HUES48 (cell line): ENCODE results near the gene MVK.

Experiments
- H3K27ac ChIP-seq: one replicate; pipeline ENCODE4 v1.7.0; 2013; ENCODE audit warnings: low read depth, low read length, inconsistent platforms
- H3K27me3 ChIP-seq: 2 replicates; pipeline ENCODE4 v1.6.1; 2013; ENCODE audit warnings: mild to moderate bottlenecking, low read length; ENCODE audit not compliant: control insufficient read depth, insufficient read depth
- H3K36me3 ChIP-seq: 2 replicates; pipeline ENCODE4 v1.6.1; 2013; ENCODE audit warnings: low read length; ENCODE audit not compliant: control insufficient read depth, insufficient read depth
- H3K4me1 ChIP-seq: 2 replicates; pipeline ENCODE4 v1.6.1; 2013; ENCODE audit warnings: mild to moderate bottlenecking, low read length; ENCODE audit not compliant: control insufficient read depth, insufficient read depth
- H3K4me3 ChIP-seq: 2 replicates; pipeline ENCODE4 v1.5.1; 2013; ENCODE audit warnings: mild to moderate bottlenecking, low read depth, low read length
- H3K9ac ChIP-seq: 2 replicates; pipeline ENCODE4 v1.6.1; 2013; ENCODE audit warnings: mild to moderate bottlenecking, low read depth, low read length, moderate library complexity
- H3K9me3 ChIP-seq: 2 replicates; pipeline ENCODE4 v1.6.1; 2013; ENCODE audit warnings: low read length; ENCODE audit not compliant: control insufficient read depth, insufficient read depth

The MVK gene

DNA sequence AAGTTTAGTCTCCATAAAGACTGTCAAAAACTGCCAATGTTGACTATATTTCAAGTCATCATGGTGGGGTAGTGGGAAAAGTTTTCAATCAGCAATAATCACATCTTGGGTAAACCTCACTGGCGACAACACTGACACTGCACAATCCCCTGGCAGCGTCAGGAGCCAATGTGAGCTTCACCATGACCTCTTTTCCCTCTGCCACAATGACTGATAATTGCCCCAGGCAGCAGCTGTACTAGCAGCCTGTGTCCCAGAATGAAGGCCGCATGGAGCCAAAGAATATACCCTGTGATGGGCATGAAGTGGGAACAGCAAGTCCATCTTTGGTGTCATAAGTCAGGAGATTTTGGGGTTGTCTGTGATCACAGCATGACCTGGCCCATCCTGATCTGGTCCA lies 5.6 kb upstream of the MVK start:
- no peak overlapping the region for H3K9ac ChIP-seq
- no peaks in the 10 kb centered on the region for H3K27me3 ChIP-seq
- peaks cover 37% of the 10 kb centered on the region for H3K36me3 ChIP-seq
- H3K9me3 ChIP-seq, result no peaks in the 10 kb centered on the region
- H3K27ac ChIP-seq, result no peak overlapping the region
- H3K4me1 ChIP-seq, result no peaks in the 10 kb centered on the region
- no peak overlapping the region for H3K4me3 ChIP-seq

- Histone ChIP-seq H3K27ac (no peak overlapping the region), H3K27me3 (no peaks in the 10 kb centered on the region), H3K9ac (no peak overlapping the region), H3K9me3 (no peaks in the 10 kb centered on the region), H3K4me3 (no peak overlapping the region), H3K4me1 (no peaks in the 10 kb centered on the region), H3K36me3 (peaks cover 36% of the 10 kb centered on the region)
These were observed 5.1 kb upstream of the MVK start for GRCh38 chr12:109568486-109568885.

DNA sequence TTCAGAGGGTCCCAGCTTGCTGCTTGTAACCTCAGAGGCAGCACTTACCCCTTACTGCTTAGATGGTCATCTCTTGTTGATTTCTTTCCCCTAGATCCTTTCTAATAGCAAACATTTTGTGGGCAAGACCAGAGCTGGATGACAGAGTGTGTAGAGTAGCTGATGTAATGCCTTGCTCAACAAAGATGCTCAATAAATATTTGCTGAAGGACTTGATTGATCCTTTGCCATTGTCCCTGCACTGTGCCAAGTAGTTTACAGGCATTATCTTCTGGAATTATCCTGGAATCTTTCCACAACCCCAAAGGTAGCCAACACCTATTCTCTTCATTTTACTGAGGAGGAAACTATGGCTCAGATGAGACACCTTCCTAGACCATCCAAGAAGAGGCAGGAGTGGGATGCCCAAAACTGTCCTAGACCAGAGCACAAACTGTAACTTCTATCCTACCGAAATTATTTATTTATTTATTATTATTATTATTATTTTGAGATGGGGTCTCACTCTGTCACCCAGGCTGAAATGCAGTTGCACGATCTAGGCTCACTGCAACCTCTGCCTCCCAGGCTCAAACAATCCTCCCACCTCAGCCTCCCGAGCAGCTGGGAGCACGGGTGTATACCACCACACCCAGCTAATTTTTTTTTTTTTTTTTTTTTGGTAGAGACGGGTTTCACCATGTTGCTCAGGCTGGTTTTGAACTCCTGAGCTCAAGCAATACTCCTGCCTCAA lies 1.7 kb upstream of the MVK start:
- H3K36me3 ChIP-seq, result peaks cover 36% of the 10 kb centered on the region
- no peaks in the 10 kb centered on the region for H3K9me3 ChIP-seq
- H3K4me1 ChIP-seq, result peaks cover 6% of the 10 kb centered on the region
- no peak overlapping the region for H3K9ac ChIP-seq
- no peaks in the 10 kb centered on the region for H3K27me3 ChIP-seq
- H3K4me3 ChIP-seq, result no peak overlapping the region
- H3K27ac ChIP-seq, result no peak overlapping the region

- Histone ChIP-seq H3K4me3 (peak overlapping the region; percentile 73), H3K27ac (no peak overlapping the region), H3K9me3 (no peaks in the 10 kb centered on the region), H3K9ac (no peak overlapping the region), H3K4me1 (peaks cover 6% of the 10 kb centered on the region), H3K36me3 (peaks cover 37% of the 10 kb centered on the region), H3K27me3 (no peaks in the 10 kb centered on the region)
These were observed 1.1 kb upstream of the MVK start for GRCh38 chr12:109572506-109572845.

- H3K36me3 ChIP-seq, result peaks cover 42% of the 10 kb centered on the region
- H3K27ac ChIP-seq, result no peak overlapping the region
These were observed 285 bp downstream of the MVK start for GRCh38 chr12:109573914-109574244.

DNA sequence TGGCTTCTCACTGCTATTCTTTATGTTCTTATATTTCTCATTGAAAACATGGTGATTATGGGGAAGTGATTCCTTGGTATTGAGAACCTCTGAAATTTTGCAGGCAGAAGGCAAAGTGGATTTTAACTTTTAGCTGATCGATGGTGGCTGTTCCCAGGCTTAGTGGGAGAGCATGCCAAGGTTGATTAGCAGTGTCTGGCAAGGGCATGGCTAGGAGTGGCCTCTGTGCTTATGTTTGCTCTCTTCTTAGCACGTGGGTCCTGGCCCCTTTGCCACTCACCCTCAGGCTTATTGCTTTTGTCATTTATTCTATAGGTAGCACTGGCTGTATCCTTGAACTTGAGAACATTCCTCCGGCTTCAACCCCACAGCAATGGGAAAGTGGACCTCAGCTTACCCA lies 2.1 kb downstream of the MVK start:
- no peaks in the 10 kb centered on the region for H3K27me3 ChIP-seq
- H3K36me3 ChIP-seq, result peaks cover 55% of the 10 kb centered on the region
- no peak overlapping the region for H3K9ac ChIP-seq
- no peak overlapping the region for H3K27ac ChIP-seq
- no peaks in the 10 kb centered on the region for H3K9me3 ChIP-seq
- no peak overlapping the region for H3K4me3 ChIP-seq
- peaks cover 6% of the 10 kb centered on the region for H3K4me1 ChIP-seq

More at GRCh38 chr12:109573914-109574244, 285 bp downstream of the MVK start:
- peak overlapping the region; percentile 53 for H3K9ac ChIP-seq
- H3K4me3 ChIP-seq, result peak overlapping the region; percentile 86
- H3K9me3 ChIP-seq, result no peaks in the 10 kb centered on the region
- H3K4me1 ChIP-seq, result peaks cover 6% of the 10 kb centered on the region
- H3K27me3 ChIP-seq, result no peaks in the 10 kb centered on the region

- no peaks in the 10 kb centered on the region for H3K27me3 ChIP-seq
- no peak overlapping the region for H3K27ac ChIP-seq
- H3K4me1 ChIP-seq, result peaks cover 6% of the 10 kb centered on the region
- H3K4me3 ChIP-seq, result no peak overlapping the region
- no peaks in the 10 kb centered on the region for H3K9me3 ChIP-seq
- H3K9ac ChIP-seq, result no peak overlapping the region
- peaks cover 67% of the 10 kb centered on the region for H3K36me3 ChIP-seq
These were observed 3.7 kb downstream of the MVK start for GRCh38 chr12:109577311-109577710.

DNA sequence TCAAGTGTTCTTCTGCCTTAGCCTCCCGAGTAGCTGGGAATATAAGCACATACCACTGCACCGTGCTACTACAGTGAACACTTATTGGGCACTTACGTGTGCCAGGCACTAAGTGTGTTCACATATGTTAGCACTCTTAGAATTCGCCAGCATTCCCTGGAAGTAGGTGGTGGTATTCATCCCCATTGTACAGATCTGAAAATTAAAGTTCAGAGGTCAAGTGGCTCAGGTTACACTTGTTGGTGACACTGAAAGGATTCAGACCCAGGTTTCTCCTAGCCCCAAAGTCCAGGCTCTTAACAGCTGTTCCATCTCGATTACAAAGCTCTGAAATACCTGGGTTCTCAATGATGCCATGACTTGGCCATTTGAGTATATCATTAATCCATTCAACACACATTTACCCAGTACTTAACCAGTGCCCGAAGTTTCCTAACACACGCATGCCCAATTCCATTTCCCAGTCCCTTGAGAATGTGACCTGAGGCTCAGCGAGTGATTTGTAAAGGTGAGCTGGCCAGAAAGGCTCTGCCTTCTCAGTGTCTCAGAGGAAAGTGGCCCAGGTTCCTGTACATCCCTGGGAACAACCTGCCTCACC lies 4.8 kb downstream of the MVK start:
- no peaks in the 10 kb centered on the region for H3K9me3 ChIP-seq
- peaks cover 67% of the 10 kb centered on the region for H3K36me3 ChIP-seq
- H3K4me1 ChIP-seq, result peaks cover 6% of the 10 kb centered on the region
- no peak overlapping the region for H3K4me3 ChIP-seq
- H3K27ac ChIP-seq, result no peak overlapping the region
- H3K27me3 ChIP-seq, result no peaks in the 10 kb centered on the region
- H3K9ac ChIP-seq, result no peak overlapping the region

DNA sequence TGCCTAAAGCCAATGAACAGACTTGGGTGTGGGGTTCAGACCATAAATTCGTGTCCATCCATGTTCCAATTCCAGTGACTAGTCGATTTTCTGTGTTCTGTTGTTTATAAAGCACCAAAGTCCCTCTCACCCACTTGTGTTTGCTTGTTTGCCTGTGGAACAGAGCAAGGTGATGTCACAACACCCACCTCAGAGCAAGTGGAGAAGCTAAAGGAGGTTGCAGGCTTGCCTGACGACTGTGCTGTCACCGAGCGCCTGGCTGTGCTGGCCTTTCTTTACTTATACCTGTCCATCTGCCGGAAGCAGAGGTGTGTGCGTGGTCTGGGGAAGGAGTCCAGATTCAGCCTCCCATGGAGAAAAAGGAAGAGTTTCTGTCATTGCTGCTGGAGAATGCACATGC lies 6.0 kb downstream of the MVK start:
- H3K9me3 ChIP-seq, result no peaks in the 10 kb centered on the region
- no peak overlapping the region for H3K4me3 ChIP-seq
- H3K9ac ChIP-seq, result no peak overlapping the region
- no peak overlapping the region for H3K27ac ChIP-seq
- H3K27me3 ChIP-seq, result no peaks in the 10 kb centered on the region
- peaks cover 74% of the 10 kb centered on the region for H3K36me3 ChIP-seq
- 0 out of 2 replicates have a peak, but pooled peaks cover under 1% of the 10 kb centered on the region for H3K4me1 ChIP-seq

GRCh38 chr12:109580272-109580671 lies 6.7 kb downstream of the MVK start:
- H3K9ac ChIP-seq, result no peak overlapping the region
- H3K4me1 ChIP-seq, result no peaks in the 10 kb centered on the region
- no peaks in the 10 kb centered on the region for H3K9me3 ChIP-seq
- H3K4me3 ChIP-seq, result no peak overlapping the region
- no peaks in the 10 kb centered on the region for H3K27me3 ChIP-seq
- no peak overlapping the region for H3K27ac ChIP-seq
- peaks cover 73% of the 10 kb centered on the region for H3K36me3 ChIP-seq

GRCh38 chr12:109580684-109581333 lies 7.2 kb downstream of the MVK start:
- Histone ChIP-seq H3K27me3 (no peaks in the 10 kb centered on the region), H3K27ac (no peak overlapping the region), H3K4me1 (no peaks in the 10 kb centered on the region), H3K9me3 (no peaks in the 10 kb centered on the region), H3K36me3 (peaks cover 68% of the 10 kb centered on the region), H3K4me3 (no peak overlapping the region), H3K9ac (no peak overlapping the region)
